GM12878 (cell line): Measurements from ENCODE around the gene P3R3URF. TPM values are rescaled to one million over a fixed set of nuclear protein-coding genes. Genes with fewer than 3 reads are reported as not detected.

Source experiments
- polyA plus RNA-seq, 11 experiments: library from polyadenylated mRNA; depleted of rRNA in 4 of 11; unstranded in 6 of 11; stranded (reverse) in 5 of 11; fragments of >200 nt; fragmentation: Nextera tagmentation in 4 of 11; fragmentation: Illumina TruSeq in 1 of 11; extraction: Ambion mirVana in 4 of 11; extraction: Trizol in 1 of 11; gene quantifications; 1 replicate in 1 of 11; 2 replicates in 10 of 11; pipeline versions ENCODE4 v1.2.1 to v1.2.3, GENCODE V29; 2011 to 2016; ENCODE audit warnings: inconsistent platforms in 2 of 11, missing spikeins in 2 of 11, low read depth in 1 of 11
- small RNA-seq: library from RNA; depleted of rRNA; stranded (forward); fragments of <200 nt; gene quantifications from one replicate; pipeline ENCODE3, GENCODE V24; 2014
- total RNA-seq, 4 experiments: library from RNA; depleted of rRNA in 3 of 4; stranded (reverse); fragments of >200 nt in 3 of 4; fragmentation: Illumina TruSeq in 1 of 4; extraction: Trizol in 1 of 4; gene quantifications; 2 replicates each; pipeline versions ENCODE4 v1.2.1 to v1.2.3, GENCODE V29; 2013 to 2021

Gene P3R3URF
- total and polyA plus RNA-seq, 10 of the 15 experiments (the other 5 are each of a cell fraction or from before 2014, with no cell fraction given), result not detected

Small RNAs within 50 kb of the gene (small RNA-seq; reads per million reads assigned to genes)
- not detected for gene AL672043.1

Other genes with a start within 250 kb of the P3R3URF start
Only the 7 nearest of the 9 such genes appear.
- 17.5 and 18.8 TPM in 2 replicates for gene PIK3R3, start 43.9 kb downstream of the P3R3URF start, total RNA-seq (2014; rRNA removed)
- 20.7 and 21.6 TPM in 2 replicates for gene PIK3R3, start 43.9 kb downstream of the P3R3URF start, total RNA-seq (2014; rRNA removed; fragmentation: Illumina TruSeq; extraction: Trizol)
- gene PIK3R3, start 43.9 kb downstream of the P3R3URF start, total RNA-seq (2021), result 24.6 and 27.0 TPM in 2 replicates
- 18.2 and 28.3 TPM in 2 replicates for gene PIK3R3, start 43.9 kb downstream of the P3R3URF start, polyA plus RNA-seq (2011; rRNA removed)
- gene PIK3R3, start 43.9 kb downstream of the P3R3URF start, polyA plus RNA-seq (2014; fragmentation: Illumina TruSeq; extraction: Trizol), result 21.4 and 29.7 TPM in 2 replicates
- 1 to 10 TPM; 4.8 to 7.4 TPM for gene PIK3R3, start 43.9 kb downstream of the P3R3URF start, polyA plus RNA-seq (2014; fragmentation: Nextera tagmentation; extraction: Ambion mirVana)
- gene PIK3R3, start 43.9 kb downstream of the P3R3URF start, polyA plus RNA-seq (2014; rRNA removed), result 15.2 and 15.3 TPM in 2 replicates
- gene PIK3R3, start 43.9 kb downstream of the P3R3URF start, polyA plus RNA-seq (2016; fragmentation: Nextera tagmentation; extraction: Ambion mirVana), result 10 to 100 TPM; 22.5 to 24.7 TPM
- gene TSPAN1, start 1.4 kb downstream of the P3R3URF start, total RNA-seq (2014; rRNA removed), result 0.23 and 0.27 TPM in 2 replicates
- gene TSPAN1, start 1.4 kb downstream of the P3R3URF start, total RNA-seq (2014; rRNA removed; fragmentation: Illumina TruSeq; extraction: Trizol), result not detected in 2 replicates
- gene TSPAN1, start 1.4 kb downstream of the P3R3URF start, total RNA-seq (2021), result 0.18 and 0.61 TPM in 2 replicates
- 0.08 and 0.16 TPM in 2 replicates for gene TSPAN1, start 1.4 kb downstream of the P3R3URF start, polyA plus RNA-seq (2011; rRNA removed)
- 0.29 TPM in 1 of 2 replicates, not detected in the other for gene TSPAN1, start 1.4 kb downstream of the P3R3URF start, polyA plus RNA-seq (2014; fragmentation: Illumina TruSeq; extraction: Trizol)
- gene TSPAN1, start 1.4 kb downstream of the P3R3URF start, polyA plus RNA-seq (2014; fragmentation: Nextera tagmentation; extraction: Ambion mirVana), result under 1 TPM in 1 of 2 experiments, not detected in 1; 0.24 TPM
- 0.09 TPM in 1 of 2 replicates, not detected in the other for gene TSPAN1, start 1.4 kb downstream of the P3R3URF start, polyA plus RNA-seq (2014; rRNA removed)
- gene TSPAN1, start 1.4 kb downstream of the P3R3URF start, polyA plus RNA-seq (2016; fragmentation: Nextera tagmentation; extraction: Ambion mirVana), result not detected
- 25.5 and 29.0 TPM in 2 replicates for gene POMGNT1, start 21.9 kb upstream of the P3R3URF start, total RNA-seq (2014; rRNA removed)
- 23.4 and 24.7 TPM in 2 replicates for gene POMGNT1, start 21.9 kb upstream of the P3R3URF start, total RNA-seq (2014; rRNA removed; fragmentation: Illumina TruSeq; extraction: Trizol)
- 34.5 and 36.0 TPM in 2 replicates for gene POMGNT1, start 21.9 kb upstream of the P3R3URF start, total RNA-seq (2021)
- gene POMGNT1, start 21.9 kb upstream of the P3R3URF start, polyA plus RNA-seq (2011; rRNA removed), result 21.7 and 30.0 TPM in 2 replicates
- gene POMGNT1, start 21.9 kb upstream of the P3R3URF start, polyA plus RNA-seq (2014; fragmentation: Illumina TruSeq; extraction: Trizol), result 16.0 and 25.2 TPM in 2 replicates
- 10 to 100 TPM in 1 of 2 experiments, 1 to 10 TPM in 1; 8.6 to 29.0 TPM for gene POMGNT1, start 21.9 kb upstream of the P3R3URF start, polyA plus RNA-seq (2014; fragmentation: Nextera tagmentation; extraction: Ambion mirVana)
- 30.4 and 32.5 TPM in 2 replicates for gene POMGNT1, start 21.9 kb upstream of the P3R3URF start, polyA plus RNA-seq (2014; rRNA removed)
- 10 to 100 TPM; 32.6 to 35.2 TPM for gene POMGNT1, start 21.9 kb upstream of the P3R3URF start, polyA plus RNA-seq (2016; fragmentation: Nextera tagmentation; extraction: Ambion mirVana)
- 0.22 and 0.40 TPM in 2 replicates for gene LURAP1, start 26.8 kb upstream of the P3R3URF start, total RNA-seq (2014; rRNA removed)
- gene LURAP1, start 26.8 kb upstream of the P3R3URF start, total RNA-seq (2014; rRNA removed; fragmentation: Illumina TruSeq; extraction: Trizol), result 0.13 and 0.18 TPM in 2 replicates
- 0.24 and 0.41 TPM in 2 replicates for gene LURAP1, start 26.8 kb upstream of the P3R3URF start, total RNA-seq (2021)
- 0.03 TPM in 1 of 2 replicates, not detected in the other for gene LURAP1, start 26.8 kb upstream of the P3R3URF start, polyA plus RNA-seq (2011; rRNA removed)
- 0.06 and 0.24 TPM in 2 replicates for gene LURAP1, start 26.8 kb upstream of the P3R3URF start, polyA plus RNA-seq (2014; fragmentation: Illumina TruSeq; extraction: Trizol)
- under 1 TPM; 0.03 to 0.05 TPM for gene LURAP1, start 26.8 kb upstream of the P3R3URF start, polyA plus RNA-seq (2014; fragmentation: Nextera tagmentation; extraction: Ambion mirVana)
- gene LURAP1, start 26.8 kb upstream of the P3R3URF start, polyA plus RNA-seq (2014; rRNA removed), result 0.20 and 0.50 TPM in 2 replicates
- under 1 TPM; 0.09 to 0.19 TPM for gene LURAP1, start 26.8 kb upstream of the P3R3URF start, polyA plus RNA-seq (2016; fragmentation: Nextera tagmentation; extraction: Ambion mirVana)
- gene RAD54L, start 71.3 kb upstream of the P3R3URF start, total RNA-seq (2014; rRNA removed), result 15.8 TPM in 2 replicates
- gene RAD54L, start 71.3 kb upstream of the P3R3URF start, total RNA-seq (2014; rRNA removed; fragmentation: Illumina TruSeq; extraction: Trizol), result 12.4 and 12.9 TPM in 2 replicates
- 34.0 and 34.7 TPM in 2 replicates for gene RAD54L, start 71.3 kb upstream of the P3R3URF start, total RNA-seq (2021)
- gene RAD54L, start 71.3 kb upstream of the P3R3URF start, polyA plus RNA-seq (2011; rRNA removed), result 8.9 and 17.6 TPM in 2 replicates
- 26.5 and 35.5 TPM in 2 replicates for gene RAD54L, start 71.3 kb upstream of the P3R3URF start, polyA plus RNA-seq (2014; fragmentation: Illumina TruSeq; extraction: Trizol)
- 10 to 100 TPM; 15.8 to 26.1 TPM for gene RAD54L, start 71.3 kb upstream of the P3R3URF start, polyA plus RNA-seq (2014; fragmentation: Nextera tagmentation; extraction: Ambion mirVana)
- gene RAD54L, start 71.3 kb upstream of the P3R3URF start, polyA plus RNA-seq (2014; rRNA removed), result 21.1 and 24.5 TPM in 2 replicates
- gene RAD54L, start 71.3 kb upstream of the P3R3URF start, polyA plus RNA-seq (2016; fragmentation: Nextera tagmentation; extraction: Ambion mirVana), result 10 to 100 TPM; 51.5 to 54.2 TPM
- 62.7 and 65.7 TPM in 2 replicates for gene LRRC41, start 127.1 kb upstream of the P3R3URF start, total RNA-seq (2014; rRNA removed)
- gene LRRC41, start 127.1 kb upstream of the P3R3URF start, total RNA-seq (2014; rRNA removed; fragmentation: Illumina TruSeq; extraction: Trizol), result 35.1 and 36.3 TPM in 2 replicates
- gene LRRC41, start 127.1 kb upstream of the P3R3URF start, total RNA-seq (2021), result 56.7 and 57.7 TPM in 2 replicates
- gene LRRC41, start 127.1 kb upstream of the P3R3URF start, polyA plus RNA-seq (2011; rRNA removed), result 25.3 and 43.3 TPM in 2 replicates
- 18.5 and 40.1 TPM in 2 replicates for gene LRRC41, start 127.1 kb upstream of the P3R3URF start, polyA plus RNA-seq (2014; fragmentation: Illumina TruSeq; extraction: Trizol)
- gene LRRC41, start 127.1 kb upstream of the P3R3URF start, polyA plus RNA-seq (2014; fragmentation: Nextera tagmentation; extraction: Ambion mirVana), result 10 to 100 TPM; 12.0 to 12.6 TPM
- 53.8 and 55.6 TPM in 2 replicates for gene LRRC41, start 127.1 kb upstream of the P3R3URF start, polyA plus RNA-seq (2014; rRNA removed)
- 10 to 100 TPM; 67.3 to 79.9 TPM for gene LRRC41, start 127.1 kb upstream of the P3R3URF start, polyA plus RNA-seq (2016; fragmentation: Nextera tagmentation; extraction: Ambion mirVana)
- 522 and 625 TPM in 2 replicates for gene UQCRH, start 127.2 kb upstream of the P3R3URF start, total RNA-seq (2014; rRNA removed)
- 582 and 603 TPM in 2 replicates for gene UQCRH, start 127.2 kb upstream of the P3R3URF start, total RNA-seq (2014; rRNA removed; fragmentation: Illumina TruSeq; extraction: Trizol)
- 363 and 392 TPM in 2 replicates for gene UQCRH, start 127.2 kb upstream of the P3R3URF start, total RNA-seq (2021)
- gene UQCRH, start 127.2 kb upstream of the P3R3URF start, polyA plus RNA-seq (2011; rRNA removed), result 1,782 and 2,485 TPM in 2 replicates
- 612 and 665 TPM in 2 replicates for gene UQCRH, start 127.2 kb upstream of the P3R3URF start, polyA plus RNA-seq (2014; fragmentation: Illumina TruSeq; extraction: Trizol)
- gene UQCRH, start 127.2 kb upstream of the P3R3URF start, polyA plus RNA-seq (2014; fragmentation: Nextera tagmentation; extraction: Ambion mirVana), result 1,000 to 10,000 TPM; 1,451 to 1,539 TPM
- gene UQCRH, start 127.2 kb upstream of the P3R3URF start, polyA plus RNA-seq (2014; rRNA removed), result 516 and 647 TPM in 2 replicates
- gene UQCRH, start 127.2 kb upstream of the P3R3URF start, polyA plus RNA-seq (2016; fragmentation: Nextera tagmentation; extraction: Ambion mirVana), result 100 to 1,000 TPM; 574 to 652 TPM